GM19328 (cell line): ENCODE measurements around the gene TBL1X.
"Not testable (repeated sequence)": the region's sequence is repeated elsewhere in the genome, so short reads cannot be mapped to it uniquely, and the experiment has no call there.

Experiments
- ATAC-seq: cut with Tn5 transposase; IDR thresholded peaks from one replicate; pipeline ENCODE4 v1.9.1; 2021; ENCODE audit warnings: mild to moderate bottlenecking, moderate library complexity; ENCODE audit not compliant: unreplicated experiment

Gene TBL1X

DNA sequence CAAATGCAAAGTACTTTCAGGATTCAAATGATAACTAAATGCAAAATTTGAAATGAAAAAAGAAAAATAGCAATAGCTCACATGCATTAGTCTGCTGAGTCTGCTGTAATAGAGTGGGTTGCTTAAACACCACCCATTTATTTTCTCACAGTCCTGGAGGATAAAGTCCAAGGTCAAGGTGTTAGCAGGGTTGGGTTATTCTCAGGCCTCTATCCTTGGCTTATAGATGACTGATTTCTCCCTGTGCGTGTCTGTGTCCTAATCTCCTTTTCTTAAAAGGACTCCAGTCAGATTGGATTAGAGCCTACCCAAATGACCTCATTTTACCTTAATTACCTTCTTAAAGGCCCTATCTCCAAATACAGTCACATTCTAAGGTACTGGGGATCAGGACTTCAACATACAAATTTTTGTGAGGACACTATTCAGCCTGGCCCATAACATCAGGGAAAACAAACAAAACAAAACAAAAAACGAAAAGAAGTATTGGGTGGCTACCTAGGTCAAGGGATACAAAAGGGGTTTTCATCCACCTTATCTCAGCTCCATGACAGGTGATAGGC, 6.3 kb upstream of the TBL1X start:
- no peak for ATAC-seq

DNA sequence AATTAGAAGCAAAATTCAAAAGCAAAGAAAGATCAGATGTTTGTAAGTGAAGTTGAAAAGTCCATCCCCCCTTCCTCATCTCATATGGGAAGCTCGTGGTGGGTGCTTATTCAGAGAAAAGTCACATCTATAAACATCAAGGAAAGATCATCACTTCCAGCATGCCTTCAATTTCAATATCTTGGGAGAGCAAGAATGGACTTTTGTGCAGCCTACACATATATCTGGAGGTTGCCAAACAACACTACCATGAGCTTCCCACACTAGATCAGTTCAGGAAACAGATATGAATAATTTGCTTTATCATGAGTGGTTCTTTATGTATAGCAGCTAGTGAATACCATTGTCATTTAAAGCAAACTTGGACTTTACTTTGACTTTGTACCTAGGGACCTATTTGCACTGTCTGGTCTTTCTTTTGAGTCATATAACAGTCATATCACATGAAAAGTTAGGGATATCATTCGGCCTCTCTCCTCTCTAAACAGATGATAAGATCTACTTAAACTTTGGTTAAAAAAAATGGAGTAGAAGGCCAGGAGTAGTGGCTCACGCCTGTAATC, 5.6 kb upstream of the TBL1X start:
- ATAC-seq: no peak

- no peak for ATAC-seq
Observed at GRCh38 chrX:9461087-9461486, 3.8 kb upstream of the TBL1X start.

DNA sequence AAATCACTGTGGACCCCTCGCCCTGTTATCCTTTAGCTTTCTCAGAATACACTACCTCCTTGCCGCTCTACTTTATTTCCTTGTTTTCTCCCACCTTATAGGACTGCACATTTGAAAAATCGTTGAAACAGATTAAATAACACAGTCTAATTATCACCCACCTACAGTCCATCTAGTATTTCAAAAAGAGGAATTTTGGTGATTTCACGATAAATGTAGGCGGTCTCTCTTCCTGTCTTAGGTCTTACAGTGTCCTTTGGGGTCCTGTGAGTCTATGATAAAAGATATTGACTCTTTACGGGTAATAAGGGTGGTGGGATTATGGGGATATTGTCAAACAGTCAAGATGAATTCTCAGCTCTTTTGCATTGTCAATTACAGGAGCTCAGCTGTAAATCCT, 2.4 kb upstream of the TBL1X start:
- no peak for ATAC-seq

- no peak for ATAC-seq
Observed at GRCh38 chrX:9465380-9466123, 694 bp downstream of the TBL1X start.

GRCh38 chrX:9466124-9466495, 1.3 kb downstream of the TBL1X start:
- ATAC-seq: no peak

- no peak for ATAC-seq
Observed at GRCh38 chrX:9466736-9467135, 1.9 kb downstream of the TBL1X start.

DNA sequence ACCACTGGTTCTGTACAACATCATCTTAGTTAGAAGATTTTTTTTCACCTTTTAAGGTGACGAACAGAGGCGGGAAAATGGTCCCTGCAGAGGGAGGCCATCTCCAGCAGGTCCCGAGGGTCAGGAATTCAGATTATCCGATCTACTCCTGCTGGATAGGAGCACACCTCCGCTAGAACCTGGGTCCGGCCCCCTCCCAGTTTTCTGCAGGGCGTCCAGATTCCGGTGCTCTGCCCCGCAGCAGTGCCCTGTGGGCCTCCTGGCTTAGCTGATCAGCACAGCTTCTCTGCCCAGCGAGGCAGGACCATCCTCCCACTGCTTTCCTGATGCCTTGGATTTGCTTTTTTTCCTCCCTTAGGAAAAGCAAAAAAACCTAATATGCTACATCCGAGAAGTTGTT, 2.3 kb downstream of the TBL1X start:
- no peak for ATAC-seq

- no peak for ATAC-seq
Observed at GRCh38 chrX:9467751-9468150, 2.9 kb downstream of the TBL1X start.

- ATAC-seq: no peak
Observed at GRCh38 chrX:9471571-9471985, 6.7 kb downstream of the TBL1X start.

DNA sequence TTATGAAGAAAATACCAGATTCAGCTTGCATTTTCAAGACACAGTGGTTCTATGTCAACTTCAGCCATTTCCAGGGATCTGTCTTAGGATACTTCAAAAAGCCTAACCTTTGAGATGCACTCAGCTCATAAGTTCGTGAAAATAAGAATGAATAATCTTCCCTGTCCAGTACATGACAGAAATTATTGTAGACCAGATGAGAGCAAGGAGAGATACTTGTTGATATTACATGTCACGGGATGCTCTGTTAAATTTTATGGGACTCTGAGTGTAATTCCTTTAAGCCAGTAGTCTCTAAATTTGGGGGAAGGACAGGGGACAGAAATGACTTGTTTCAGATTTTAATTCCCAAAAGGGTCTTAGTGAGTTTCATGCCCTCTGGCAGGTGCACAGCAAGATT, 8.8 kb downstream of the TBL1X start:
- ATAC-seq: no peak

- not testable (repeated sequence) for ATAC-seq
Observed at GRCh38 chrX:9475417-9475816, 10.6 kb downstream of the TBL1X start.

GRCh38 chrX:9475984-9476383, 11.1 kb downstream of the TBL1X start:
- ATAC-seq: no peak

DNA sequence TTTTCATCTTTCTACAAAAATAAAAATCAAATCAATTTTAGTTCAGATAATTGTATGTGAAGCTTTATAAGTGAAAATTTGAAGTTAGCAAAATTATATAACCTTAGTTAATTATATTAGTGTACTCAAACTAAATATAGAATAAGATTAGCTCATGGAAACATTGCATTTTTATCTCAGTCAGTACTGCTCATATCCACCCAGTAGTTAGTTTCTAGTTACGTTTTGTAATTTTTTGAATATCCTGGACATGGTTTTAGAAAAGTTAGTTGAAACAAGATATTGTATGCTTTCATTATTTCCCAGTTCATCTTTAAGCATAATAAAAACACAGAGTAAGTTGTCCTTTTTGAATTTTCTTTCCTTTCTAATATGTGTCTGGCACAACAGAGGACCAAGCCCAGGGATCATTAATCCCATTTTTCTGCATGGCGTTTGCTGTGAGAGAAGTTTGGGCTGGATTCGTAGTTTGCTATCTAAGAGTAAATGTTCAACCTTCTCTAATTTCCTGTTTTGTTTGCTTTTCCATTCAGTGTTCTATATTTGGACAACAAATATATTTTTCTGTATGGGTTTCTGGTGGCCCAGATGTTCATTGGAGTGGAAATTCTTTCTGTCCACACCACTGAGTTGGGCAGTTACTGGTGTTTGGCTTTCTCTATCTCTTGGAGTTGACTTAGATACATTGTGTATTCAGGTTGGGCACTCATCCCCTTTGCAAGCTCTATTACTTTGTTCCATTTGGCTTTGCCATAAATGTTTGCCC, 12.1 kb downstream of the TBL1X start:
- no peak for ATAC-seq

GRCh38 chrX:9482408-9482807, 17.6 kb downstream of the TBL1X start:
- no peak for ATAC-seq

DNA sequence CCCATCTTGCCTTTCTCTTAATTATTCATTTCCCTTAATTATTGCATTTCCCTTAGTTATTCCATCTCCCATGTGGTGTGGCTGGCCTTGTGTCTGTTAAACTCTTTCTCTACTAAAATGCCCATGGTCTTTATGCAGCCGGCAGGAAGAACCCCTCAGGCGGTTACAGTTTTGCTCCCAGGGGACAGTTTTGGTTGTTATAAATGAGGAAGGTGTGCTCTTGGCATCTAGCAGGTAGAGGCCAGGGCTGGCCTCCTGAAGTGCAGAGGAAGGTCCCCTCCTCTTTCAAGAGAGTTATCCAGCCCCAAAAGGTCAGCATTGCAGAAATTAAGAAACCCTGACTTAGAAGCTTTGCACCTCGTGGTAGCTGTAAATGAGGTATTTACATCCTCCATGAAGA, 18.0 kb downstream of the TBL1X start:
- ATAC-seq: no peak

DNA sequence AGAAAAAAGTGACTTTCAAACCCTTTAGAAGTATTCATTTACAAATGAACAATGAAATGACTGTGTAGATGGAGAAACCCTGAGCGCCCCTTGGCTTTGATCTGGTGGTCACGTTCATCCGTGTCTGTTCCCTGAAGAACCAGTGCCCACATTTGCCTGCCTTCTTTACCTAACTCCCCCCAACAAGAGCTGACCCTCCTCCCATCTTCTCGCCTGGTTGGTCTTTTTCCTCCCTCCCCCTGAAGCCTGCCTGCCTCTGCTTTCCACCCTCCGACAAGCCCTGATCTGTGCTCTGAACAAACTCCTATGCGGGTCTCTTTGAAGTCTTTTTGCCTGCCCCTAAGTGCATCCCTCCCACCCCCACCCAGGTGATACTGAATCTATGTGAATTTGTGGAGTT, 18.5 kb downstream of the TBL1X start:
- ATAC-seq: no peak

- ATAC-seq: no peak
Observed at GRCh38 chrX:9486786-9487387, 22.0 kb downstream of the TBL1X start.

GRCh38 chrX:9488586-9488985, 23.7 kb downstream of the TBL1X start:
- no peak for ATAC-seq

DNA sequence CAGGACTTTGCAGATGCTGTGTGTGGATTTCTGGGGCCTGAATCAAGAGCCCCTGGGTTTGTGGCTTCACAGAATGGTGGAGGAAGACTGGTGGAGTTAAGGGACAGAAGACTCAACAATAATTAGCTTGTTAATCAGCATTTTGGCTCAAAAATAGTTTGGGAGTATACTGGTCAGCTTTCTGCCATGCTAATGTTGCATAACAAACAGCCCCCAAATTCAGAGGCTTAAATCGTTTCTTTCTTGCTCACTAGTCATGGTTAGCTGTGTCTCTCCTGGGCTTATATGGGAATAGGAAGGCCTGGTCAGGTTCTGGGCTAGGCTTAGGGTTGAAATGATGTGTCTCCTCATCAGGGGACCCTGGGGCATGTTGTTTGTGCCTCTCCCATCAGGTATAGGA, 24.4 kb downstream of the TBL1X start:
- no peak for ATAC-seq

GRCh38 chrX:9492901-9493300, 28.0 kb downstream of the TBL1X start:
- no peak for ATAC-seq
